ENCODE measurements around the gene SLC16A9. TPM values are rescaled to one million over a fixed set of nuclear protein-coding genes. Genes with fewer than 3 reads are reported as not detected.

SLC16A9 gene
- total RNA-seq, 2 donors from 2014 or later = 0.90 to 1.5 TPM

- Histone ChIP-seq H3K36me3 (no peaks in the 10 kb centered on the region), H3K4me1 (no peaks in the 10 kb centered on the region), H3K9me3 (no peaks in the 10 kb centered on the region), H3K27me3 (no peaks in the 10 kb centered on the region), H3K4me3 (no peak overlapping the region), H3K27ac (no peak overlapping the region)
- DNase-seq (ENCODE audit: low spot score) = no peak
- no peak for TF ChIP-seq CTCF (IDR thresholded peaks at IDR 0.05)
These were observed 8.9 kb downstream of the SLC16A9 start for GRCh38 chr10:59700709-59701108.

- no peak for TF ChIP-seq CTCF (IDR thresholded peaks at IDR 0.05)
- H3K27ac ChIP-seq = no peak overlapping the region
- H3K36me3 ChIP-seq = no peaks in the 10 kb centered on the region
- H3K27me3 ChIP-seq = no peaks in the 10 kb centered on the region
- H3K9me3 ChIP-seq = no peaks in the 10 kb centered on the region
- H3K4me3 ChIP-seq = no peak overlapping the region
- H3K4me1 ChIP-seq = no peaks in the 10 kb centered on the region
- DNase-seq (ENCODE audit: low spot score) = no peak
These were observed 11.3 kb downstream of the SLC16A9 start for GRCh38 chr10:59698326-59698725.

- no peaks in the 10 kb centered on the region for H3K36me3 ChIP-seq
- no peak overlapping the region for H3K4me3 ChIP-seq
- no peaks in the 10 kb centered on the region for H3K9me3 ChIP-seq
- H3K4me1 ChIP-seq = no peaks in the 10 kb centered on the region
- TF ChIP-seq CTCF (IDR thresholded peaks at IDR 0.05) = no peak
- H3K27ac ChIP-seq = no peak overlapping the region
- no peaks in the 10 kb centered on the region for H3K27me3 ChIP-seq
- no peak for DNase-seq (ENCODE audit: low spot score)
These were observed 14.0 kb downstream of the SLC16A9 start for GRCh38 chr10:59695637-59696036.

GRCh38 chr10:59694936-59695335 is 14.7 kb downstream of the SLC16A9 start:
- no peak for DNase-seq (ENCODE audit: low spot score)
- Histone ChIP-seq H3K9me3 (no peaks in the 10 kb centered on the region), H3K4me1 (no peaks in the 10 kb centered on the region), H3K4me3 (no peak overlapping the region), H3K27me3 (no peaks in the 10 kb centered on the region), H3K27ac (no peak overlapping the region), H3K36me3 (no peaks in the 10 kb centered on the region)
- no peak for TF ChIP-seq CTCF (IDR thresholded peaks at IDR 0.05)

DNA sequence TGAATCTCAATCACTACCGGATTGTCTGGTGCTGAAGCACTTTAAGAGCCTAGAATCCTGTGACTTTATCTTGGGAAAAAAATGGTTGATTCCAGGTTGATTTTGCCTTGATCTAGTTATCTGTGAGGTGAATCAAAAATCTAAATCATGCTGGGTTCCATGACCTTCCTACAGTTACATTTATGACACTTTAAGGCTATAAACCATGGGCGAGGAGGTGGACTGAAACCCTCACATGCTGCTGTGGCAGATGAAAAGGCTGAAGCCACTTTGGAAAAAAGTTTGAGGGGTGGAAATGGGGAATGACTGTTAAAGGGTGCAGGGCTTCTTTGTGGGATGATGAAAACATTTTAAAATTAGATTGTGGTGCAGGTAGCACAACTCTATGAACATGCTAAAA is 17.5 kb downstream of the SLC16A9 start:
- Histone ChIP-seq H3K4me3 (no peak overlapping the region), H3K9me3 (no peaks in the 10 kb centered on the region), H3K27me3 (no peaks in the 10 kb centered on the region), H3K4me1 (no peaks in the 10 kb centered on the region), H3K36me3 (no peaks in the 10 kb centered on the region), H3K27ac (no peak overlapping the region)
- no peak for TF ChIP-seq CTCF (IDR thresholded peaks at IDR 0.05)
- DNase-seq (ENCODE audit: low spot score) = no peak

DNA sequence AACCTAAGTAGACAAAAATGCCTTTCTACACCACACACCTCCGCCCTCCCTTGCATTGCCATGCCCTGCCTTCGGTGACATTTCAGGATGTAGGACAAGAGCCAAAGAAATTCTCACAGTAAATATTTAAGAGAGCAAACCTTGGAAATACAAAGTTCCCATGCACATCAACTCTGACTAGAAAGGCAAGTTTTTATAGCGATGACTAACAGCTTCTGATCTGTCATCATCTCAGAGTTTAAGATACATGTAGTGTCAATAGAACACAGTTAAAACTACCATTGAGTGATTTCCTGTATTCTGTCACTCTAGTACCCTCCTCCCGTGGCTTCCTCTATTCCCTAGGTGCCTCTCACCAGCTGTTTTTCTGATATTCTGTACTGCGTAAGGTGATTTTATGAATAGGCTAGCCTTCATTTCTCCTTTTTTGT is 20.7 kb downstream of the SLC16A9 start:
- H3K27ac ChIP-seq = no peak overlapping the region
- no peak for DNase-seq (ENCODE audit: low spot score)
- TF ChIP-seq CTCF (IDR thresholded peaks at IDR 0.05) = no peak
- no peak overlapping the region for H3K4me3 ChIP-seq
- no peaks in the 10 kb centered on the region for H3K36me3 ChIP-seq
- no peaks in the 10 kb centered on the region for H3K27me3 ChIP-seq
- H3K9me3 ChIP-seq = no peaks in the 10 kb centered on the region
- no peaks in the 10 kb centered on the region for H3K4me1 ChIP-seq

Data from right atrium auricular region (tissue), 2 donors.